PC-9 (cell line): ENCODE measurements around the gene SOX18.

Experiments
- CTCF ChIP-seq: fragments of 200-600 bp; sonication (generic); conservative IDR thresholded peaks from 2 replicates; pipeline ENCODE4 v1.6.1; 2017; ENCODE audit warnings: mixed run types, antibody characterized with exemption, mild to moderate bottlenecking, moderate library complexity
- EZH2 ChIP-seq: fragments of 200-600 bp; sonication (generic); IDR thresholded peaks from 2 replicates; pipeline ENCODE4 v1.8.0; 2017; ENCODE audit warnings: antibody characterized with exemption, low read depth

DNA sequence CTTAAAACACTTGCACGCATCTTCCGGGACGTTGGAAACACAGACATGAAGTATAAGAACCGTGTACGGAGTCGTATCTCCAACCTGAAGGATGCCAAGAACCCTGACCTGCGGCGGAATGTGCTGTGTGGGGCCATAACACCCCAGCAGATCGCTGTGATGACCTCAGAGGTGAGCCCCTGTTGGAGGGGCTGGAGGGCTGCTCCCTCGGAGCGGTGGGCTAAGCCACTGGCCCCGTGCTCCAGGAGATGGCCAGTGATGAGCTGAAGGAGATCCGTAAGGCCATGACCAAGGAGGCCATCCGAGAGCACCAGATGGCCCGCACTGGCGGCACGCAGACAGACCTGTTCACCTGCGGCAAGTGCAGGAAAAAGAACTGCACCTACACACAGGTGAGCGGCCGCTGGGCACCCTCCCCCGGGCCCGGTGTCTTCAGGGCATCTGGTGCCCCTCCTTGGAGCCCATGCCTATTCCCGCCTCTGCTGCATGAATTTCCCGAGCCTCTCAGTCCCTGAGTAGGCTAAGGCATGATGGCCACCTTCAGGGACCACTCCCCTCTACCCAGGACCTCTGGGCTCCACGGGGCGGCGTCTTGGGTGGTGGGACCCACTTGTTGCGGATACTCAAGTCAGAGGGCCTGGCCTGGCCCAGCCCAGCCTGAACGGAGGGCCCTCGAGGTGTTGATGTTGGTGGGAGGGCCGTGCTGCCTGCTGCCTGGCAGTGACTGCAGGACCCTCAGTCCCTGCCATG, 21.0 kb upstream of the SOX18 start:
- TF ChIP-seq CTCF (no peak), EZH2 (no peak)
